B cell (primary cell): Measurements from ENCODE around the gene RARRES1. TPM values are rescaled to one million over a fixed set of nuclear protein-coding genes. Genes with fewer than 3 reads are reported as not detected.

ENCODE experiments used
- ATAC-seq: fragments of 200-7000 bp; cut with Tn5 transposase; one replicate; pipeline ENCODE4 v1.10.0; 2021; ENCODE audit warnings: low read depth, mild to moderate bottlenecking, moderate number of reproducible peaks, moderate library complexity
- CTCF ChIA-PET: fragments of 350-600 bp; sonication (Branson Sonifier 250); formaldehyde crosslinking; loops from one replicate; lab custom pipeline; 2021; ENCODE audit warnings: antibody characterized with exemption, inconsistent platforms; lab: Charles Lee
- POLR2A ChIA-PET: fragments of 350-600 bp; sonication (Branson Sonifier 250); formaldehyde crosslinking; loops from one replicate; lab custom pipeline; 2021; ENCODE audit warnings: antibody characterized with exemption; lab: Charles Lee
- DNase-seq: peaks from one replicate; pipeline ENCODE4 v3.0.0; 2013
- H2AFZ ChIP-seq: 2 replicates; pipeline ENCODE4 v1.6.1; 2012; ENCODE audit warnings: mild to moderate bottlenecking, low read depth, low read length; ENCODE audit not compliant: insufficient read depth, poor library complexity, severe bottlenecking
- H3K27ac ChIP-seq, 2 donors: 1 replicate in 1 of 2; 2 replicates in 1 of 2; pipeline ENCODE4 v1.5.1; 2012 to 2013; ENCODE audit warnings: low read length in 2 of 2, mild to moderate bottlenecking in 2 of 2, moderate library complexity in 1 of 2
- H3K27me3 ChIP-seq, 4 experiments: fragments of 200-600 bp in 1 of 4; sonication (generic) in 1 of 4; replicated peaks in 1 of 4; 1 replicate in 2 of 4; 2 replicates in 2 of 4; pipeline versions ENCODE4 v1.6.1 to v1.7.0; 2013 to 2016; ENCODE audit warnings: low read length in 3 of 4, mild to moderate bottlenecking in 2 of 4, mixed read lengths in 1 of 4, moderate library complexity in 1 of 4; ENCODE audit not compliant: insufficient read depth in 4 of 4, control insufficient read depth in 3 of 4; ENCODE audit errors: control extremely low read depth in 1 of 4
- H3K36me3 ChIP-seq, 2 experiments: replicated peaks in 1 of 2; 1 replicate in 1 of 2; 2 replicates in 1 of 2; pipeline versions ENCODE4 v1.6.1 to v1.7.1; 2013; ENCODE audit warnings: low read length in 1 of 2; ENCODE audit not compliant: insufficient read depth in 2 of 2, control insufficient read depth in 1 of 2; ENCODE audit errors: control extremely low read depth in 1 of 2, extremely low read depth in 1 of 2
- H3K4me1 ChIP-seq, 2 donors: fragments of 200-600 bp in 1 of 2; sonication (generic) in 1 of 2; 1 replicate in 1 of 2; 2 replicates in 1 of 2; pipeline versions ENCODE4 v1.5.1 to v1.6.1; 2013 to 2017; ENCODE audit warnings: low read length in 2 of 2; ENCODE audit not compliant: control insufficient read depth in 2 of 2, insufficient read depth in 2 of 2
- H3K4me2 ChIP-seq: replicated peaks from 2 replicates; pipeline ENCODE3; 2012; ENCODE audit warnings: mild to moderate bottlenecking, low read depth, low read length; ENCODE audit not compliant: poor library complexity, severe bottlenecking
- H3K4me3 ChIP-seq, 5 experiments: fragments of 200-600 bp in 1 of 5; sonication (generic) in 1 of 5; 1 replicate in 3 of 5; 2 replicates in 2 of 5; pipeline versions ENCODE4 v1.5.1 to v1.7.0; 2011 to 2016; ENCODE audit warnings: low read length in 4 of 5, mild to moderate bottlenecking in 4 of 5, low read depth in 2 of 5, control low read depth in 1 of 5, moderate library complexity in 1 of 5; ENCODE audit not compliant: insufficient read depth in 1 of 5; ENCODE audit errors: control extremely low read depth in 1 of 5, extremely low read depth in 1 of 5
- H3K79me2 ChIP-seq: fragments of 200-600 bp; sonication (generic); one replicate; pipeline ENCODE4 v1.6.0; 2016; ENCODE audit warnings: low read length; ENCODE audit not compliant: control insufficient read depth, insufficient read depth
- H3K9ac ChIP-seq: fragments of 200-600 bp; sonication (generic); 2 replicates; pipeline ENCODE4 v1.6.1; 2017; ENCODE audit warnings: mild to moderate bottlenecking, low read length, moderate library complexity
- H3K9me3 ChIP-seq, 3 donors: one replicate each; pipeline versions ENCODE4 v1.6.1 to v1.7.1; 2013; ENCODE audit warnings: low read length in 2 of 3; ENCODE audit not compliant: control insufficient read depth in 2 of 3, insufficient read depth in 1 of 3; ENCODE audit errors: control extremely low read depth in 1 of 3
- H4K20me1 ChIP-seq: 2 replicates; pipeline ENCODE4 v1.6.0; 2012; ENCODE audit warnings: mild to moderate bottlenecking, low read length; ENCODE audit not compliant: insufficient read depth, control insufficient read depth, poor library complexity, severe bottlenecking
- H3K27ac Mint-ChIP-seq: one replicate; pipeline ENCODE4 v1.8.0; 2021; ENCODE audit warnings: mixed read lengths
- H3K27me3 Mint-ChIP-seq: one replicate; pipeline ENCODE4 v1.8.0; 2021; ENCODE audit warnings: mixed read lengths
- H3K4me1 Mint-ChIP-seq: one replicate; pipeline ENCODE4 v1.8.0; 2021; ENCODE audit warnings: mixed read lengths
- H3K4me3 Mint-ChIP-seq: one replicate; pipeline ENCODE4 v1.8.0; 2021; ENCODE audit warnings: mixed read lengths
- H3K9me3 Mint-ChIP-seq: one replicate; pipeline ENCODE4 v1.8.0; 2022; ENCODE audit warnings: mixed read lengths; ENCODE audit not compliant: insufficient read depth
- EZH2 ChIP-seq: IDR thresholded peaks from 2 replicates; pipeline ENCODE4 v1.6.1; 2012; ENCODE audit warnings: borderline replicate concordance, low read depth, mild to moderate bottlenecking, moderate library complexity, low read length; ENCODE audit not compliant: insufficient read depth, poor library complexity, severe bottlenecking
- WGBS: methylation state at CpG from one replicate; pipeline ENCODE4 v1.1.5; 2013; ENCODE audit warnings: missing lambda C conversion rate; ENCODE audit not compliant: insufficient coverage; 5-methylcytosine and 5-hydroxymethylcytosine counted together
- intact Hi-C: fragments of 100-400 bp; cut with micrococcal nuclease; formaldehyde crosslinking; loops from one replicate; pipeline ENCODE4 v1.10.0; 2022
- polyA plus RNA-seq: library from polyadenylated mRNA; depleted of rRNA; stranded (reverse); fragments of >200 nt; gene quantifications from 2 replicates; pipeline ENCODE4 v1.2.3, GENCODE V29; 2012
- total RNA-seq, 2 donors: library from RNA; stranded (reverse); fragments of 120-200 nt in 1 of 2; gene quantifications; 1 replicate in 1 of 2; 2 replicates in 1 of 2; pipeline versions ENCODE4 v1.2.3 to v1.2.4, GENCODE V29; 2013 to 2022
- TF ChIP-seq, protein P1 (sequence below): fragments of 200-600 bp; IDR thresholded peaks from one replicate; pipeline ENCODE4 v1.8.0; 2022; ENCODE audit warnings: antibody characterized with exemption, mild to moderate bottlenecking

RARRES1 gene
- total and polyA plus RNA-seq, 2 donors (not counting 1 experiment from before 2014, with no cell fraction given) = not detected

DNA sequence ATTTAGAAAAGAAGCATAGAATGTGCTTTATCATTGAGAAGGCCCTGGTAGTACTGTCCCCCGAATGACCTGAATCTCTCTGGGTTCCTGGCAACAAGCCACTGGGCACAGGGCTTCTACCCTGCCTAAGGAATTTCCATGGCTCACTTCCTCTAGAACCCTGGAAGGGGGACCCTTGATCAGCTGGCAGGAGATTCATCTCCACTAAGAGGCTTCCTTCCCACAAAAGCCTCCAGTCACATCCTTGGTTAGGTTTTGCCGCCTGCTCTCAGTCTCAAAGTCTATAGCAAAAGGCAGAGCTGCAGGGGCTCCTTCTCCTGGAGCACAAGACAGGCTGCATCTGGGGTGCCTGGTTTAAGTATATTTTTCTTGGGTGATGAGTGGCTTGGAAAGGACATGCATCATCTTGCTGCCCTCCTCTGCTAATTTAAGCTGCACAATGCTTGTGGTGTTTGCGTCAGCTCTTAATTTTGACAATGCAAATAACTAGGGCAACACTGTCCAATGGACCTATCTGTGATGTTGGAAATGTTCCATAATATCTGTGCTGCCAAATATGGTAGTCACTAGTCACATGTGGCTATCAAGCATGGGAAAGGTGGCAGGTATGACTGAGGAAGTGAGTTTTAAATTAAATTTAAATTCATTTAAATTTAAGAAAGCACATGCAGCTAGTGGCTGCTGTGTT lies 33.4 kb upstream of the RARRES1 start:
- DNase-seq = no peak
- TF ChIP-seq, protein P1, sequence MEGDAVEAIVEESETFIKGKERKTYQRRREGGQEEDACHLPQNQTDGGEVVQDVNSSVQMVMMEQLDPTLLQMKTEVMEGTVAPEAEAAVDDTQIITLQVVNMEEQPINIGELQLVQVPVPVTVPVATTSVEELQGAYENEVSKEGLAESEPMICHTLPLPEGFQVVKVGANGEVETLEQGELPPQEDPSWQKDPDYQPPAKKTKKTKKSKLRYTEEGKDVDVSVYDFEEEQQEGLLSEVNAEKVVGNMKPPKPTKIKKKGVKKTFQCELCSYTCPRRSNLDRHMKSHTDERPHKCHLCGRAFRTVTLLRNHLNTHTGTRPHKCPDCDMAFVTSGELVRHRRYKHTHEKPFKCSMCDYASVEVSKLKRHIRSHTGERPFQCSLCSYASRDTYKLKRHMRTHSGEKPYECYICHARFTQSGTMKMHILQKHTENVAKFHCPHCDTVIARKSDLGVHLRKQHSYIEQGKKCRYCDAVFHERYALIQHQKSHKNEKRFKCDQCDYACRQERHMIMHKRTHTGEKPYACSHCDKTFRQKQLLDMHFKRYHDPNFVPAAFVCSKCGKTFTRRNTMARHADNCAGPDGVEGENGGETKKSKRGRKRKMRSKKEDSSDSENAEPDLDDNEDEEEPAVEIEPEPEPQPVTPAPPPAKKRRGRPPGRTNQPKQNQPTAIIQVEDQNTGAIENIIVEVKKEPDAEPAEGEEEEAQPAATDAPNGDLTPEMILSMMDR = no peak
- no peak for TF ChIP-seq EZH2
- Histone ChIP-seq H4K20me1 (no peaks in the 10 kb centered on the region), H3K9ac (no peak overlapping the region), H2AFZ (no peak overlapping the region), H3K79me2 (no peaks in the 10 kb centered on the region), H3K4me2 (no peak overlapping the region), H3K4me3 (no peak overlapping the region), H3K4me1 (no peaks in the 10 kb centered on the region), H3K27me3 (no peaks in the 10 kb centered on the region), H3K9me3 (no peaks in the 10 kb centered on the region), H3K36me3 (no peaks in the 10 kb centered on the region), H3K27ac (no peak overlapping the region)
- no peak overlapping the region for H3K27ac Mint-ChIP-seq
- no peak overlapping the region for H3K4me3 Mint-ChIP-seq
- no peaks in the 10 kb centered on the region for H3K4me1 Mint-ChIP-seq
- no peak for ATAC-seq
- no peaks in the 10 kb centered on the region for H3K27me3 Mint-ChIP-seq
- POLR2A ChIA-PET = no interaction called here
- intact Hi-C loops = no loop called here
- WGBS = 92% methylated on average over 3 of the region's 3 CpGs
- no peaks in the 10 kb centered on the region for H3K9me3 Mint-ChIP-seq
- CTCF ChIA-PET = interaction anchor here (0.6 to 1.9 kb wide), 3 partner anchors 26 to 106 kb away, joined by 3 to 5 read pairs (median 4); no protein-coding TSS in a partner anchor

- Histone ChIP-seq H3K9me3 (no peaks in the 10 kb centered on the region), H3K4me3 (no peak overlapping the region), H3K4me2 (no peak overlapping the region), H3K79me2 (no peaks in the 10 kb centered on the region), H2AFZ (no peak overlapping the region), H3K4me1 (no peaks in the 10 kb centered on the region), H3K27ac (no peak overlapping the region), H3K36me3 (no peaks in the 10 kb centered on the region), H3K27me3 (no peaks in the 10 kb centered on the region), H4K20me1 (no peaks in the 10 kb centered on the region), H3K9ac (no peak overlapping the region)
- Mint-ChIP-seq H3K4me1 (no peaks in the 10 kb centered on the region), H3K4me3 (no peak overlapping the region), H3K27me3 (no peaks in the 10 kb centered on the region), H3K27ac (no peak overlapping the region), H3K9me3 (no peaks in the 10 kb centered on the region)
- intact Hi-C loops = no loop called here
- DNase-seq (no peak), ATAC-seq (no peak)
- ChIA-PET POLR2A (no interaction called here), CTCF (no interaction called here)
- WGBS = 82% methylated on average over 2 of the region's 2 CpGs
- TF ChIP-seq, protein P1 = no peak
- no peak for TF ChIP-seq EZH2
Observed at GRCh38 chr3:158763421-158763820, 31.2 kb upstream of the RARRES1 start.
